ENCODE data around the gene PAF1. TPM values are rescaled to one million over a fixed set of nuclear protein-coding genes. Genes with fewer than 3 reads are reported as not detected.

The PAF1 gene
- total and polyA plus RNA-seq, 2 of the 13 experiments (the other 11 are each of a cell fraction or from before 2014, with no cell fraction given): 30.2 to 31.1 TPM

GRCh38 chr19:39410017-39410830 is 19.3 kb upstream of the PAF1 start (continued):
- no peak for TF ChIP-seq ZBED4 (CRISPR knock-in tag; IDR thresholded peaks at IDR 0.05; ENCODE audit: borderline replicate concordance)
- TF ChIP-seq PHF5A (CRISPR knock-in tag; IDR thresholded peaks at IDR 0.05; ENCODE audit: low read depth, unreplicated experiment): no peak
- no peak for TF ChIP-seq ZBTB8A (CRISPR knock-in tag; IDR thresholded peaks at IDR 0.05; ENCODE audit: borderline replicate concordance, low read depth)
- no peak for TF ChIP-seq NFE2L2 (IDR thresholded peaks at IDR 0.05; ENCODE audit: low read length)
- no peak for TF ChIP-seq ZNF512B (CRISPR knock-in tag; IDR thresholded peaks at IDR 0.05; ENCODE audit: borderline replicate concordance)
- TF ChIP-seq DNMT3B (CRISPR knock-in tag; conservative IDR thresholded peaks at IDR 0.05): no peak
- no peak for TF ChIP-seq ZNF549 (CRISPR knock-in tag; IDR thresholded peaks at IDR 0.05)
- TF ChIP-seq NFKBIZ (CRISPR knock-in tag; IDR thresholded peaks at IDR 0.05): no peak
- TF ChIP-seq JARID2 (CRISPR knock-in tag; IDR thresholded peaks at IDR 0.05; ENCODE audit: insufficient replicate concordance): no peak
- no peak for TF ChIP-seq CEBPG (CRISPR knock-in tag; IDR thresholded peaks at IDR 0.05)
- no peak for TF ChIP-seq ZNF33A (CRISPR knock-in tag; IDR thresholded peaks at IDR 0.05; ENCODE audit: borderline replicate concordance)
- TF ChIP-seq SPEN (CRISPR knock-in tag; IDR thresholded peaks at IDR 0.05; ENCODE audit: low read depth): no peak
- TF ChIP-seq TOPORS (CRISPR knock-in tag; IDR thresholded peaks at IDR 0.05): no peak
- TF ChIP-seq ZNF652 (CRISPR knock-in tag; IDR thresholded peaks at IDR 0.05; ENCODE audit: borderline replicate concordance, low read depth): no peak
- TF ChIP-seq KLF15 (CRISPR knock-in tag; IDR thresholded peaks at IDR 0.05; ENCODE audit: borderline replicate concordance): no peak
- no peak for TF ChIP-seq RARG (CRISPR knock-in tag; IDR thresholded peaks at IDR 0.05; ENCODE audit: low read depth)
- no peak for TF ChIP-seq GATA4 (IDR thresholded peaks at IDR 0.05; ENCODE audit: borderline replicate concordance, low read depth)
- TF ChIP-seq PRPF4 (IDR thresholded peaks at IDR 0.05; ENCODE audit: low read depth, low read length, poor library complexity, severe bottlenecking): no peak
- TF ChIP-seq REXO4 (CRISPR knock-in tag; IDR thresholded peaks at IDR 0.05; ENCODE audit: borderline replicate concordance): no peak
- TF ChIP-seq ATF4 (CRISPR knock-in tag; IDR thresholded peaks at IDR 0.05): 0 out of 4 replicates have a peak, but pooled peaks of 1 of the 2 experiments have one; percentile 28

Data from HepG2 (cell line).